Peyer's patch (tissue), 4 donors: ENCODE measurements around the gene RHOG. TPM values are rescaled to one million over a fixed set of nuclear protein-coding genes. Genes with fewer than 3 reads are reported as not detected.

Source experiments
- DNase-seq, 3 donors: peaks; one replicate each; pipeline ENCODE4 v3.0.0-alpha.2; 2017 to 2019
- H3K27ac ChIP-seq, 4 donors: fragments of 200-600 bp; sonication (generic); one replicate each; pipeline ENCODE4 v1.5.1; 2016 to 2019
- H3K27me3 ChIP-seq, 2 donors: fragments of 200-600 bp; sonication (generic); one replicate each; pipeline ENCODE4 v1.5.1; 2019
- H3K36me3 ChIP-seq, 3 donors: fragments of 200-600 bp; sonication (generic); one replicate each; pipeline ENCODE4 v1.5.1; 2016 to 2019
- H3K4me1 ChIP-seq, 4 donors: fragments of 200-600 bp; sonication (generic); one replicate each; pipeline ENCODE4 v1.5.1; 2016 to 2019
- H3K4me3 ChIP-seq, 4 donors: fragments of 200-600 bp; sonication (generic); 1 replicate in 3 of 4; 2 replicates in 1 of 4; pipeline ENCODE4 v1.5.1; 2016 to 2019; ENCODE audit warnings: mild to moderate bottlenecking in 1 of 4
- H3K9me3 ChIP-seq, 4 donors: fragments of 200-600 bp; sonication (generic); one replicate each; pipeline ENCODE4 v1.5.1; 2016 to 2019; ENCODE audit warnings: mild to moderate bottlenecking in 1 of 4
- POLR2A ChIP-seq, 2 donors: fragments of 450-650 bp; IDR thresholded peaks; one replicate each; pipeline ENCODE4 v1.5.1; 2017; ENCODE audit warnings: antibody characterized with exemption in 2 of 2, mild to moderate bottlenecking in 2 of 2, moderate library complexity in 2 of 2
- total RNA-seq, 4 donors: library from RNA; depleted of rRNA; stranded (reverse); fragments of >200 nt; gene quantifications; one replicate each; pipeline ENCODE4 v1.1.0, GENCODE V29; 2016
- TF ChIP-seq, protein P1 (sequence below), 6 experiments: fragments of 450-650 bp in 4 of 6; fragments of 200-600 bp in 2 of 6; sonication (generic) in 1 of 6; IDR thresholded peaks; one replicate each; pipeline ENCODE4 v1.5.1; 2017 to 2019; ENCODE audit warnings: antibody characterized with exemption in 6 of 6, mild to moderate bottlenecking in 3 of 6, moderate library complexity in 1 of 6

RHOG gene
- total RNA-seq, 4 donors from 2014 or later: 33.8 to 83.0 (median 67.0) TPM

DNA sequence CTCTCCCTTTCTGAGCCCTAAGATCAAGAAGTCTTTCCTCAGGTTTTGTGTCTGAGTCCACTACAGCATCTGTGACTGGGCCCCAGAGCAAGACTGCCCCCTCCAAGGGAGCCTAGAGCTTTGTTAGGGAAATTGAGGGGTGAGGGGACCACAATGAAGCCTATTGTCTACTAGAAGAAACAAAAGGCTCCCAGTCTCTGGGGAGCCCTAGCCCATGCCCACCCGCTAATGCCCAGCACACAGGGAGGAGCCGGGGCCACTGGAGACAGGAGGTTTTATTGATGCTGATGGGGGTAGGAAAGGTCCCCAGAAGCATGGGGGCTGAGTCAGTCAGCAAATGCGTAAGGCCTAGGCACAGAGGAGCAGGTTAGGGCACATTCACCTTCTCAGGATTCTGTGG, 14.0 kb downstream of the RHOG start:
- Histone ChIP-seq H3K9me3 (no peaks in the 10 kb centered on the region), H3K4me3 (no peak overlapping the region), H3K36me3 (peaks cover 0 to 48% (median 0%) of the 10 kb centered on the region in 3 donors), H3K27me3 (no peaks in the 10 kb centered on the region), H3K4me1 (peaks cover 0 to 12% (median 3%) of the 10 kb centered on the region in 4 donors), H3K27ac (no peak overlapping the region)
- no peak for DNase-seq
- TF ChIP-seq, protein P1, sequence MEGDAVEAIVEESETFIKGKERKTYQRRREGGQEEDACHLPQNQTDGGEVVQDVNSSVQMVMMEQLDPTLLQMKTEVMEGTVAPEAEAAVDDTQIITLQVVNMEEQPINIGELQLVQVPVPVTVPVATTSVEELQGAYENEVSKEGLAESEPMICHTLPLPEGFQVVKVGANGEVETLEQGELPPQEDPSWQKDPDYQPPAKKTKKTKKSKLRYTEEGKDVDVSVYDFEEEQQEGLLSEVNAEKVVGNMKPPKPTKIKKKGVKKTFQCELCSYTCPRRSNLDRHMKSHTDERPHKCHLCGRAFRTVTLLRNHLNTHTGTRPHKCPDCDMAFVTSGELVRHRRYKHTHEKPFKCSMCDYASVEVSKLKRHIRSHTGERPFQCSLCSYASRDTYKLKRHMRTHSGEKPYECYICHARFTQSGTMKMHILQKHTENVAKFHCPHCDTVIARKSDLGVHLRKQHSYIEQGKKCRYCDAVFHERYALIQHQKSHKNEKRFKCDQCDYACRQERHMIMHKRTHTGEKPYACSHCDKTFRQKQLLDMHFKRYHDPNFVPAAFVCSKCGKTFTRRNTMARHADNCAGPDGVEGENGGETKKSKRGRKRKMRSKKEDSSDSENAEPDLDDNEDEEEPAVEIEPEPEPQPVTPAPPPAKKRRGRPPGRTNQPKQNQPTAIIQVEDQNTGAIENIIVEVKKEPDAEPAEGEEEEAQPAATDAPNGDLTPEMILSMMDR (IDR thresholded peaks at IDR 0.05): no peak
- TF ChIP-seq POLR2A (IDR thresholded peaks at IDR 0.05): no peak

DNA sequence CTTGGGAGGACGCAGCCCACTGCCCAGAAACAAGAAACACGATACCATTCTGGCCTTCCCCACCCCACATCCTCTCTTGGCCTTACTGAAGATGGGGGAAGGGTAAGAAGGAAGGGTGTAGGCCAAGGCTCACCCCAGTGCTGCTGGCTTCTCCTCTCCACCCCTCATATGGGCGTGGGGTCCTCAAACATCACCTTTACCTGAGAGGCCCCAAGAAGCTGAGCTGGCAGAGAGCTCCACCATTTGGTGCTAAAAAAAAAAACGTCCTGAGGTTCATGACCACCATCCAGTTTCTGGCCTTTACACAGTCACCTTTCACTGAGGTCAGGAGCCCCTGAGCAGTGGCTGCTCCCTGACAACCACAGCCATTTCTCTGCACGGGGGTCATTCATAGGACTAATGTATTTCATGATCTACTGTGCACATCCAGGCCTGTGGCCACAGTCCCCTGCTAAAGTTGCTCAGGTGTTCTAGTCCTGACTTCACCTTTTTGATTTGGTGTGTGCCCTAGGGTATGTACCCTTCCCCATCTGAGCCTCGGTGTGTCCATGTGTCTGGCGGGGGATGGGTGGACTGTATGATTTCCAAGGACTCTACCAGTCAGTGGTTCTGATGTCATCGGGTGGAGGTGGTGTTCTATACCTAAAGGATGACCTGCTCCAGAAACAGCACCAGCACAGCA, 15.1 kb downstream of the RHOG start:
- Histone ChIP-seq H3K27me3 (no peaks in the 10 kb centered on the region), H3K9me3 (no peaks in the 10 kb centered on the region), H3K4me3 (no peak overlapping the region), H3K36me3 (peaks cover 0 to 40% (median 0%) of the 10 kb centered on the region in 3 donors), H3K4me1 (peaks cover 0 to 1% (median 0%) of the 10 kb centered on the region in 4 donors), H3K27ac (peak overlapping the region in 1 of 4 donors; percentile 25)
- TF ChIP-seq, protein P1 (IDR thresholded peaks at IDR 0.05): no peak
- TF ChIP-seq POLR2A (IDR thresholded peaks at IDR 0.05): no peak
- no peak for DNase-seq

DNA sequence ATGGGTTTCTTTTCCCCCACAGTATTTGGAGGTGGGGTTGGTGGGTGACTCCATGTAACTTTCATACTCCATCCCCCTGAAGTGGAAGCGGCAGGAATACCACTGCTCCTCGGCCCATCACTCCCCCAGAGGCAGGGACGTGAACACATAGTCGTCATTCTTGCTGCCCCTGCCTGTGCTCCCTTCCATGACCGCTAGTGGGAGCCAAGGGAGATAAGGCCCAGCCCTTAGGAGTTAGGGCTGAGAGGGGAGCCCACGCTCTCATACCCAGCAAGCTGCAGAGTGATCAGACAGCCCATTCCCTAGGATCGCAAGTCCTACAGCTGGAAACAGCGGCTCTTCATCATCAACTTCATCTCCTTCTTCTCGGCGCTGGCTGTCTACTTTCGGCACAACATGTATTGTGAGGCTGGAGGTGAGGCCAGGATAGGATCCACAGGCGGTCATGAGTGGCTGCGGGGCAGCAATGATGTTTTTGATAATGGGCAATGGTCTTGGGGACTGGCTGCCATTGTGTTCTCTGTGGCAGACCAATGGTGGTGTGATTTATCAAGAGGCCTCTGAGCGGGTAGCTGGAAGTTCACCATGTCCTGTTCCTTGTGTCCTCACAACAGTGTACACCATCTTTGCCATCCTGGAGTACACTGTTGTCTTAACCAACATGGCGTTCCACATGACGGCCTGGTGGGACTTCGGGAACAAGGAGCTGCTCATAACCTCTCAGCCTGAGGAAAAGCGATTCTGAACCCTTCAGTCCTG, 15.9 kb downstream of the RHOG start:
- no peak for TF ChIP-seq POLR2A (IDR thresholded peaks at IDR 0.05)
- TF ChIP-seq, protein P1 (IDR thresholded peaks at IDR 0.05): peak; percentile 71 to 88 (median 77)
- Histone ChIP-seq H3K4me3 (no peak overlapping the region), H3K36me3 (peaks cover 0 to 33% (median 0%) of the 10 kb centered on the region in 3 donors), H3K4me1 (no peaks in the 10 kb centered on the region), H3K27ac (peak overlapping the region in 2 of 4 donors; percentile 20 to 27), H3K9me3 (no peaks in the 10 kb centered on the region), H3K27me3 (no peaks in the 10 kb centered on the region)
- peak; percentile 66 to 91 (median 88) for DNase-seq

DNA sequence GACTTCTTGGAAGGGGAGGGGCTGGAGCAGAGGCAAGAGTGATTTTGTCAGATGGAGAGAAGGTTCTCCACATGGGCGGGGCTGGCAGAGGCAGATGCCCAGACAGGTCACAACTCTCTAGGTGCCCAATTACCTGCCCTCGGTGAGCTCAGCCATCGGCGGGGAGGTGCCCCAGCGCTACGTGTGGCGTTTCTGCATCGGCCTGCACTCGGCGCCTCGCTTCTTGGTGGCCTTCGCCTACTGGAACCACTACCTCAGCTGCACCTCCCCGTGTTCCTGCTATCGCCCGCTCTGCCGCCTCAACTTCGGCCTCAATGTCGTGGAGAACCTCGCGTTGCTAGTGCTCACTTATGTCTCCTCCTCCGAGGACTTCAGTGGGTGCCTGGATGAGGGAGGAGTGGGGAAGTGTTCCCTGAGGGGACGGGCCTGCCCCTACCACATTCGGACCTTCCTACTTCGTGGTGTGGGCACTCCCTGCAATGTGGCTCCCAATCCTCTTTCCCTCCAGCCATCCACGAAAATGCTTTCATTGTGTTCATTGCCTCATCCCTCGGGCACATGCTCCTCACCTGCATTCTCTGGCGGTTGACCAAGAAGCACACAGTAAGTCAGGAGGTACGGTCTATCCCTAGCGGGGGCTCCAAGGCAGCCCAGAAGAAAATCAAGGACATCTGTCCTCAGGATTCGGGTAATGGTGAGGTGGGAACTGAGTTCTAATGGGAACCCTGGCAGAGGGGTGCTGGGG, 16.8 kb downstream of the RHOG start:
- no peaks in the 10 kb centered on the region for H3K27me3 ChIP-seq
- H3K36me3 ChIP-seq: peaks cover 0 to 25% (median 0%) of the 10 kb centered on the region in 3 donors
- H3K4me3 ChIP-seq: no peak overlapping the region
- DNase-seq: no peak
- TF ChIP-seq POLR2A (IDR thresholded peaks at IDR 0.05): no peak
- TF ChIP-seq, protein P1 (IDR thresholded peaks at IDR 0.05): no peak
- peak overlapping the region in 2 of 4 donors; percentile 20 to 27 for H3K27ac ChIP-seq
- H3K4me1 ChIP-seq: no peaks in the 10 kb centered on the region
- H3K9me3 ChIP-seq: no peaks in the 10 kb centered on the region

GRCh38 chr11:3823303-3823702, 17.5 kb downstream of the RHOG start:
- Histone ChIP-seq H3K27ac (no peak overlapping the region), H3K9me3 (no peaks in the 10 kb centered on the region), H3K27me3 (no peaks in the 10 kb centered on the region), H3K4me1 (no peaks in the 10 kb centered on the region), H3K4me3 (no peak overlapping the region), H3K36me3 (peaks cover 0 to 25% (median 0%) of the 10 kb centered on the region in 3 donors)
- TF ChIP-seq POLR2A (IDR thresholded peaks at IDR 0.05): no peak
- TF ChIP-seq, protein P1 (IDR thresholded peaks at IDR 0.05): no peak
- DNase-seq: no peak
